ENCODE measurements around the gene TRMT10A.

The TRMT10A gene

DNA sequence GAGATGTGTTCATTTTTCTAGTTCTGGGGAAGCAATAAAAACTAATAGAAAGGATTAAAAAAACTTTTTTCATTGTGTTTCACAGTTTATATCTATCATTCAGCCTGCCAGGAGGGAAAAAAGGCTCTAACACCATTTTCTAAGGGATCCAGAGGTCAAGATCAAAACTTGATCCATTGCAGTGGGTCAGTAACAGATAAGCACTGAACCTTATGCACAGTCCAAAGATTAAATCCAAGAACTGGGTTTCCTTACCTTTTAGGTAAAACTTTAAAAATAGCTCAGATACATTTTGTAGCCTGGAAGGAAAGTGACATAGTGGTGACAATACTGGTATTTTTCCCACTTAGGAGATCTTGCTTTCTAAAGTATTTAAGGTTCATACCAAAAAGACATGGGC is 23.5 kb upstream of the TRMT10A start:
- Histone ChIP-seq H3K27ac (no peak overlapping the region), H3K4me1 (ENCODE audit: control insufficient read depth in 1 of 2, insufficient read depth in 1 of 2, low read depth in 1 of 2, low read length in 1 of 2) (no peaks in the 10 kb centered on the region), H3K36me3 (no peaks in the 10 kb centered on the region), H3K9me3 (no peaks in the 10 kb centered on the region), H3K4me3 (ENCODE audit: low read depth in 1 of 2, low read length in 1 of 2) (no peak overlapping the region), H3K27me3 (peaks cover 6% of the 10 kb centered on the region)
- TF ChIP-seq, protein P1, sequence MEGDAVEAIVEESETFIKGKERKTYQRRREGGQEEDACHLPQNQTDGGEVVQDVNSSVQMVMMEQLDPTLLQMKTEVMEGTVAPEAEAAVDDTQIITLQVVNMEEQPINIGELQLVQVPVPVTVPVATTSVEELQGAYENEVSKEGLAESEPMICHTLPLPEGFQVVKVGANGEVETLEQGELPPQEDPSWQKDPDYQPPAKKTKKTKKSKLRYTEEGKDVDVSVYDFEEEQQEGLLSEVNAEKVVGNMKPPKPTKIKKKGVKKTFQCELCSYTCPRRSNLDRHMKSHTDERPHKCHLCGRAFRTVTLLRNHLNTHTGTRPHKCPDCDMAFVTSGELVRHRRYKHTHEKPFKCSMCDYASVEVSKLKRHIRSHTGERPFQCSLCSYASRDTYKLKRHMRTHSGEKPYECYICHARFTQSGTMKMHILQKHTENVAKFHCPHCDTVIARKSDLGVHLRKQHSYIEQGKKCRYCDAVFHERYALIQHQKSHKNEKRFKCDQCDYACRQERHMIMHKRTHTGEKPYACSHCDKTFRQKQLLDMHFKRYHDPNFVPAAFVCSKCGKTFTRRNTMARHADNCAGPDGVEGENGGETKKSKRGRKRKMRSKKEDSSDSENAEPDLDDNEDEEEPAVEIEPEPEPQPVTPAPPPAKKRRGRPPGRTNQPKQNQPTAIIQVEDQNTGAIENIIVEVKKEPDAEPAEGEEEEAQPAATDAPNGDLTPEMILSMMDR (IDR thresholded peaks at IDR 0.05), result no peak

- TF ChIP-seq, protein P1 (IDR thresholded peaks at IDR 0.05), result no peak
- Histone ChIP-seq H3K4me1 (ENCODE audit: control insufficient read depth in 1 of 2, insufficient read depth in 1 of 2, low read depth in 1 of 2, low read length in 1 of 2) (no peaks in the 10 kb centered on the region), H3K4me3 (ENCODE audit: low read depth in 1 of 2, low read length in 1 of 2) (no peak overlapping the region), H3K27ac (no peak overlapping the region), H3K27me3 (peaks cover 6% of the 10 kb centered on the region), H3K9me3 (no peaks in the 10 kb centered on the region), H3K36me3 (no peaks in the 10 kb centered on the region)
Measured at GRCh38 chr4:99586797-99587196, 23.0 kb upstream of the TRMT10A start.

- Histone ChIP-seq H3K4me1 (ENCODE audit: control insufficient read depth in 1 of 2, insufficient read depth in 1 of 2, low read depth in 1 of 2, low read length in 1 of 2) (no peaks in the 10 kb centered on the region), H3K4me3 (ENCODE audit: low read depth in 1 of 2, low read length in 1 of 2) (no peak overlapping the region), H3K27me3 (peaks cover 6% of the 10 kb centered on the region), H3K36me3 (no peaks in the 10 kb centered on the region), H3K27ac (no peak overlapping the region), H3K9me3 (no peaks in the 10 kb centered on the region)
- TF ChIP-seq, protein P1 (IDR thresholded peaks at IDR 0.05), result no peak
Measured at GRCh38 chr4:99586322-99586721, 22.5 kb upstream of the TRMT10A start.

DNA sequence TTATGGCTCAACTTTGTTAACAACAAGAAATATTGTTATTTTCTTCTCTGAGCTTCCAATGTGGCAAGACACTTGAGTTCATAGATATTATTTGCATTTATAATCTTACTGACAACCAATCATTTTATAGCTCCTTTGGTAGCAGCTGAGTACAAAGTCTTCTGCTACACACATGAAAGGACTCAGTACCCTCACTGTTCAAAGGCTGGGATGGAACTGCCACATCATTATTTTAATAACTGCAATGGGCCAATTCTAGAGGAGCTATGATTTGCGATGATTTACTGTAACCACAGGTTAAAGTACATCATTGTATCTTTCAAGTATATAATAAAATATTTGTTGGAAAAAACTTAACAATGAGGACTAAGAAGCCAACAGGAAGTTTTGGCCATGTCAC is 21.7 kb upstream of the TRMT10A start:
- no peaks in the 10 kb centered on the region for H3K36me3 ChIP-seq
- TF ChIP-seq, protein P1 (IDR thresholded peaks at IDR 0.05), result no peak
- no peaks in the 10 kb centered on the region for H3K9me3 ChIP-seq

DNA sequence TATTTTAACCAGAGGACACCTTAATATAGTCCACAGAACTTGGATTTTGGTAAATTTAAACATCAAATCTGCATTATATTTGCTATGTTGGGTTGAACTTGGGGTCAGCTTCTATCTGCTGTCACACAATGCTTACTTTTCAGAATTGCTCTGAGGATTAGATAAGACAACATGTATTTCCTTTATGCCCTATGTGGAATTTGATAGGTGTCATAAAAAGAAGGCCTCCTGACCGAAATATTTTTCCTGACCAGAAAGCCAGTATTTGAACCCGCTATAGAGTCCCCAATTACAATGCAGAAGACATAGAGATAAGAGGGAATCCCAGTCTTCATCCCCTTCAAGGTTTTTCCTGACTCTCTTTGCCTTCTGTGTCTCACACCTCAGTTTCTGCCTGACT is 14.9 kb upstream of the TRMT10A start:
- Histone ChIP-seq H3K27ac (no peak overlapping the region), H3K36me3 (no peaks in the 10 kb centered on the region), H3K9me3 (no peaks in the 10 kb centered on the region), H3K4me3 (ENCODE audit: low read depth in 1 of 2, low read length in 1 of 2) (no peak overlapping the region), H3K27me3 (peaks cover 24% of the 10 kb centered on the region), H3K4me1 (ENCODE audit: control insufficient read depth in 1 of 2, insufficient read depth in 1 of 2, low read depth in 1 of 2, low read length in 1 of 2) (no peaks in the 10 kb centered on the region)
- TF ChIP-seq, protein P1 (IDR thresholded peaks at IDR 0.05), result no peak

More for the DNA sequence above, 21.7 kb upstream of the TRMT10A start:
- no peak overlapping the region for H3K4me3 ChIP-seq (ENCODE audit: low read depth in 1 of 2, low read length in 1 of 2)
- no peaks in the 10 kb centered on the region for H3K4me1 ChIP-seq (ENCODE audit: control insufficient read depth in 1 of 2, insufficient read depth in 1 of 2, low read depth in 1 of 2, low read length in 1 of 2)
- H3K27ac ChIP-seq, result no peak overlapping the region
- H3K27me3 ChIP-seq, result peaks cover 6% of the 10 kb centered on the region
